H1 (cell line): ENCODE data around the gene CHMP6. TPM values are rescaled to one million over a fixed set of nuclear protein-coding genes. Genes with fewer than 3 reads are reported as not detected.

Source experiments
- BRCA1 ChIP-seq: IDR thresholded peaks from 2 replicates; pipeline ENCODE4 v1.6.1; 2012; ENCODE audit warnings: low read depth, low read length, improper control_type of control experiment
- CBX5 ChIP-seq: fragments of 300-800, 300-1000 bp; sonication (generic); IDR thresholded peaks from 2 replicates; pipeline ENCODE4 v1.7.1; 2016; ENCODE audit warnings: antibody characterized with exemption, low read length, low read depth
- CHD7 ChIP-seq: fragments of 300-600 bp; sonication (generic); IDR thresholded peaks from 2 replicates; pipeline ENCODE4 v1.7.1; 2012; ENCODE audit warnings: low read length, moderate library complexity, mild to moderate bottlenecking, inconsistent platforms; ENCODE audit not compliant: insufficient replicate concordance
- CTCF ChIP-seq, 3 experiments: IDR thresholded peaks; 1 replicate in 2 of 3; 2 replicates in 1 of 3; pipeline versions ENCODE4 v1.5.1 to v1.6.1; 2011; ENCODE audit warnings: low read length in 3 of 3, mild to moderate bottlenecking in 3 of 3, inconsistent platforms in 2 of 3, low read depth in 1 of 3, moderate library complexity in 1 of 3; ENCODE audit not compliant: insufficient read depth in 1 of 3; ENCODE audit errors: control extremely low read depth in 1 of 3
- E2F6 ChIP-seq: IDR thresholded peaks from 2 replicates; pipeline ENCODE4 v1.6.1; 2012; ENCODE audit warnings: inconsistent platforms
- PHF8 ChIP-seq: fragments of 200-600 bp; sonication (generic); conservative IDR thresholded peaks from 2 replicates; pipeline ENCODE4 v1.7.1; 2012; ENCODE audit warnings: low read depth, mild to moderate bottlenecking, inconsistent platforms, low read length, moderate library complexity
- POLR2AphosphoS5 ChIP-seq: IDR thresholded peaks from 2 replicates; pipeline ENCODE4 v1.6.1; 2011; ENCODE audit warnings: low read depth, low read length
- TEAD4 ChIP-seq: IDR thresholded peaks from 2 replicates; pipeline ENCODE4 v1.6.1; 2012; ENCODE audit warnings: low read depth, low read length, inconsistent platforms, mixed read lengths
- polyA plus RNA-seq, 7 experiments: library from polyadenylated mRNA; depleted of rRNA in 3 of 7; stranded (reverse) in 5 of 7; unstranded in 2 of 7; fragments of >200 nt in 5 of 7; fragments of 200-250 nt in 2 of 7; gene quantifications; 1 replicate in 5 of 7; 2 replicates in 1 of 7; 4 replicates in 1 of 7; pipeline versions ENCODE4 v1.2.1 to v1.2.3, GENCODE V29; 2011 to 2013; ENCODE audit warnings: missing spikeins in 2 of 7, mixed read lengths in 2 of 7
- total RNA-seq: library from RNA; stranded (reverse); fragmentation: NEBNext Ultra II Directional; extraction: Animal tissue kit (Norgen Biotek cat#: 25700); gene quantifications from 2 replicates; pipeline ENCODE4 v1.2.1, GENCODE V29; 2021

The CHMP6 gene
- total and polyA plus RNA-seq, 2 of the 8 experiments (the other 6 are each of a cell fraction or from before 2014, with no cell fraction given): 15.7 to 24.3 TPM

- TF ChIP-seq CTCF (IDR thresholded peaks at IDR 0.05; ENCODE audit: control extremely low read depth in 1 of 3, insufficient read depth in 1 of 3, low read depth in 1 of 3, low read length in 3 of 3) (peak in 1 of 3 experiments; percentile 40; a peak in 1 of 4 replicates), TEAD4 (peak; percentile 81), E2F6 (0 out of 2 replicates have a peak, but pooled peaks have one; percentile 35), CBX5 (no peak), POLR2AphosphoS5 (no peak), BRCA1 (no peak), CHD7 (no peak), PHF8 (no peak)
Observed at GRCh38 chr17:80984749-80985148, 6.9 kb upstream of the CHMP6 start (continued).
